H9 (cell line): Measurements from ENCODE around the gene WNT3. TPM values are rescaled to one million over a fixed set of nuclear protein-coding genes. Genes with fewer than 3 reads are reported as not detected.

Experiments used
- DNase-seq: peaks from one replicate; pipeline ENCODE4 v3.0.0-alpha.2; 2017
- H2AFZ ChIP-seq: one replicate; pipeline ENCODE4 v1.6.1; 2013; ENCODE audit warnings: mild to moderate bottlenecking, low read length, control low read depth, moderate library complexity
- H2AK5ac ChIP-seq: 2 replicates; pipeline ENCODE4 v1.6.1; 2013; ENCODE audit warnings: low read length, control low read depth, mixed read lengths; ENCODE audit not compliant: insufficient read length
- H2BK120ac ChIP-seq: one replicate; pipeline ENCODE4 v1.6.1; 2013; ENCODE audit warnings: low read depth, mild to moderate bottlenecking, low read length, control low read depth, inconsistent platforms; ENCODE audit not compliant: poor library complexity, severe bottlenecking
- H2BK12ac ChIP-seq: 2 replicates; pipeline ENCODE4 v1.6.1; 2013; ENCODE audit warnings: low read length, control low read depth, mixed read lengths, low read depth; ENCODE audit not compliant: insufficient read length
- H2BK15ac ChIP-seq: 2 replicates; pipeline ENCODE4 v1.6.1; 2013; ENCODE audit warnings: low read depth, low read length, control low read depth
- H2BK20ac ChIP-seq: one replicate; pipeline ENCODE4 v1.6.1; 2013; ENCODE audit warnings: low read depth, mild to moderate bottlenecking, low read length, control low read depth, inconsistent platforms; ENCODE audit not compliant: poor library complexity, severe bottlenecking
- H2BK5ac ChIP-seq: 2 replicates; pipeline ENCODE4 v1.6.1; 2013; ENCODE audit warnings: low read length, control low read depth, mixed read lengths; ENCODE audit not compliant: insufficient read length
- H3K14ac ChIP-seq: 2 replicates; pipeline ENCODE4 v1.6.1; 2013; ENCODE audit warnings: low read length, control low read depth; ENCODE audit not compliant: insufficient read depth
- H3K18ac ChIP-seq: 2 replicates; pipeline ENCODE4 v1.6.1; 2013; ENCODE audit warnings: low read depth, mild to moderate bottlenecking, mixed read lengths, low read length, control low read depth; ENCODE audit not compliant: insufficient read length
- H3K23ac ChIP-seq: 2 replicates; pipeline ENCODE4 v1.6.1; 2013; ENCODE audit warnings: low read length, control low read depth, mixed read lengths, low read depth; ENCODE audit not compliant: insufficient read length
- H3K23me2 ChIP-seq: 2 replicates; pipeline ENCODE4 v1.6.1; 2013; ENCODE audit warnings: low read depth, mild to moderate bottlenecking, mixed read lengths, low read length, control low read depth; ENCODE audit not compliant: insufficient read length, poor library complexity, severe bottlenecking
- H3K27ac ChIP-seq: 2 replicates; pipeline ENCODE4 v1.5.1; 2013; ENCODE audit warnings: low read length, control low read depth, mixed read lengths, low read depth; ENCODE audit not compliant: insufficient read length
- H3K27me3 ChIP-seq: 2 replicates; pipeline ENCODE4 v1.6.1; 2013; ENCODE audit warnings: low read length, control low read depth, inconsistent platforms; ENCODE audit not compliant: insufficient read depth
- H3K4ac ChIP-seq: 2 replicates; pipeline ENCODE4 v1.6.1; 2013; ENCODE audit warnings: low read depth, mild to moderate bottlenecking, control low read depth, inconsistent platforms, low read length, moderate library complexity
- H3K4me1 ChIP-seq: 2 replicates; pipeline ENCODE4 v1.6.1; 2013; ENCODE audit warnings: low read length, control low read depth, inconsistent platforms; ENCODE audit not compliant: insufficient read depth
- H3K4me2 ChIP-seq: 2 replicates; pipeline ENCODE4 v1.6.1; 2013; ENCODE audit warnings: low read length, control low read depth, mixed read lengths; ENCODE audit not compliant: insufficient read length, insufficient read depth
- H3K56ac ChIP-seq: 2 replicates; pipeline ENCODE4 v1.6.1; 2013; ENCODE audit warnings: low read depth, mild to moderate bottlenecking, mixed read lengths, low read length, control low read depth; ENCODE audit not compliant: insufficient read length
- H3K79me1 ChIP-seq: 2 replicates; pipeline ENCODE4 v1.6.1; 2013; ENCODE audit warnings: low read depth, mild to moderate bottlenecking, moderate library complexity, low read length, control low read depth, inconsistent platforms; ENCODE audit not compliant: insufficient read depth, poor library complexity, severe bottlenecking
- H3K79me2 ChIP-seq: 2 replicates; pipeline ENCODE4 v1.6.1; 2013; ENCODE audit warnings: low read length, control low read depth, inconsistent platforms; ENCODE audit not compliant: insufficient read depth
- H3K9ac ChIP-seq: 2 replicates; pipeline ENCODE4 v1.6.1; 2013; ENCODE audit warnings: low read length, control low read depth, mixed read lengths; ENCODE audit not compliant: insufficient read length; ENCODE audit errors: extremely low read depth
- H3K9me3 ChIP-seq: one replicate; pipeline ENCODE4 v1.6.1; 2013; ENCODE audit warnings: low read depth, low read length, inconsistent platforms; ENCODE audit not compliant: control insufficient read depth
- H3T11ph ChIP-seq: one replicate; pipeline ENCODE4 v1.6.1; 2013; ENCODE audit warnings: mild to moderate bottlenecking, low read length, control low read depth, inconsistent platforms
- H4K20me1 ChIP-seq: one replicate; pipeline ENCODE4 v1.6.1; 2013; ENCODE audit not compliant: control insufficient read depth, insufficient read length, insufficient read depth
- H4K5ac ChIP-seq: 2 replicates; pipeline ENCODE4 v1.6.1; 2013; ENCODE audit warnings: low read depth, mild to moderate bottlenecking, mixed read lengths, low read length, control low read depth; ENCODE audit not compliant: insufficient read length
- H4K8ac ChIP-seq: replicated peaks from 2 replicates; pipeline ENCODE4 v1.6.1; 2013; ENCODE audit warnings: low read length, control low read depth, mixed read lengths, low read depth; ENCODE audit not compliant: insufficient read length
- H4K91ac ChIP-seq: 2 replicates; pipeline ENCODE4 v1.6.1; 2013; ENCODE audit warnings: low read depth, mild to moderate bottlenecking, moderate library complexity, mixed read lengths, low read length, control low read depth; ENCODE audit not compliant: insufficient read length
- H3K27ac Mint-ChIP-seq, 3 experiments: 2 replicates in 2 of 3; 3 replicates in 1 of 3; pipeline ENCODE4 v1.8.0; 2020 to 2021; ENCODE audit warnings: mixed read lengths in 3 of 3, mild to moderate bottlenecking in 1 of 3, moderate library complexity in 1 of 3
- H3K27me3 Mint-ChIP-seq: 2 replicates; pipeline ENCODE4 v1.8.0; 2021; ENCODE audit warnings: low read depth, mild to moderate bottlenecking, moderate library complexity, mixed read lengths
- H3K36me3 Mint-ChIP-seq, 3 experiments: 2 replicates in 2 of 3; 3 replicates in 1 of 3; pipeline ENCODE4 v1.8.0; 2020 to 2021; ENCODE audit warnings: low read depth in 3 of 3, mixed read lengths in 3 of 3; ENCODE audit not compliant: insufficient read depth in 1 of 3
- H3K4me1 Mint-ChIP-seq, 2 experiments: 2 replicates each; pipeline ENCODE4 v1.8.0; 2020; ENCODE audit warnings: mixed read lengths in 2 of 2
- H3K4me3 Mint-ChIP-seq, 2 experiments: 2 replicates in 1 of 2; 3 replicates in 1 of 2; pipeline ENCODE4 v1.8.0; 2020 to 2021; ENCODE audit warnings: mild to moderate bottlenecking in 2 of 2, mixed read lengths in 2 of 2, moderate library complexity in 1 of 2
- H3K9me3 Mint-ChIP-seq, 2 experiments: 2 replicates in 1 of 2; 3 replicates in 1 of 2; pipeline ENCODE4 v1.8.0; 2020; ENCODE audit warnings: mild to moderate bottlenecking in 2 of 2, mixed read lengths in 2 of 2, moderate library complexity in 1 of 2
- CTCF ChIP-seq: fragments of 200-600 bp; sonication (generic); conservative IDR thresholded peaks from 3 replicates; pipeline ENCODE4 v1.8.0; 2021; ENCODE audit warnings: antibody characterized with exemption, mild to moderate bottlenecking
- WGBS: extraction: QIAGEN DNeasy Blood & Tissue Kit; methylation state at CpG from one replicate; pipeline ENCODE4 v1.1.7; 2013; ENCODE audit warnings: missing lambda C conversion rate, low lambda C conversion rate, mixed read lengths; ENCODE audit not compliant: insufficient read length; ENCODE audit errors: extremely low coverage; 5-methylcytosine and 5-hydroxymethylcytosine counted together
- long read RNA-seq: library from polyadenylated mRNA; unstranded; transcript quantifications from one replicate; pipeline ENCODE4 v2.0.0, GENCODE V29; 2020
- total RNA-seq: library from RNA; stranded (reverse); gene quantifications from 2 replicates; pipeline ENCODE4 v1.2.1, GENCODE V29; 2021

Gene WNT3
- total RNA-seq = 22.4 and 22.7 TPM in 2 replicates
- long read RNA-seq, transcript WNT3-201 (5 exons, 3,355 nt) = major isoform, 111 of 131 reads
- long read RNA-seq, partial matches to known transcripts = 7 of 131 reads
- long read RNA-seq, other reads (novel, unspliced or antisense) = 13 of 131 reads

GRCh38 chr17:46818316-46818928 lies at the start of gene WNT3:
WNT3 (minus strand) TSS chr17:46818692; CDS start chr17:46818597, 95 bp downstream.
- Histone ChIP-seq H2BK12ac (no peak within 1 kb of the TSS), H3K79me2 (no peaks in the 10 kb centered on the region), H2AFZ (no peak within 1 kb of the TSS), H4K20me1 (no peaks in the 10 kb centered on the region), H3K27ac (no peak within 1 kb of the TSS), H2BK5ac (no peak within 1 kb of the TSS), H3T11ph (no peak within 1 kb of the TSS), H2AK5ac (no peak within 1 kb of the TSS), H3K9me3 (no peaks in the 10 kb centered on the region), H4K5ac (no peak within 1 kb of the TSS), H3K14ac (peak within 1 kb of the TSS; percentile 84), H2BK15ac (no peak within 1 kb of the TSS), H4K91ac (no peak within 1 kb of the TSS), H2BK20ac (no peak within 1 kb of the TSS), H3K18ac (no peak within 1 kb of the TSS), H4K8ac (no peak within 1 kb of the TSS), H3K9ac (no peak within 1 kb of the TSS), H3K4ac (no peak within 1 kb of the TSS), H3K23me2 (peaks cover 31% of the 10 kb centered on the region), H3K23ac (no peak within 1 kb of the TSS), H3K79me1 (no peaks in the 10 kb centered on the region), H3K4me1 (peaks cover 11% of the 10 kb centered on the region; the same call in 1 of the 2 replicates), H2BK120ac (no peak within 1 kb of the TSS), H3K27me3 (peaks cover 39% of the 10 kb centered on the region), H3K56ac (no peak within 1 kb of the TSS), H3K4me2 (peak within 1 kb of the TSS; percentile 82)
- WGBS = no CpG with 5 or more reads among the region's 47 CpGs
- no peaks in the 10 kb centered on the region; a peak in 2 of 5 replicates for H3K9me3 Mint-ChIP-seq
- H3K27me3 Mint-ChIP-seq = peaks cover 73% of the 10 kb centered on the region
- peak; percentile 97 for DNase-seq
- H3K36me3 Mint-ChIP-seq = no peaks in the 10 kb centered on the region; a peak in 1 of 7 replicates
- no peak for TF ChIP-seq CTCF
- peak within 1 kb of the TSS; percentile 80 to 81 for H3K4me3 Mint-ChIP-seq
- peaks cover 60 to 64% of the 10 kb centered on the region in 2 experiments for H3K4me1 Mint-ChIP-seq
- peak within 1 kb of the TSS in 1 of 3 experiments; percentile 21; a peak in 1 of 7 replicates for H3K27ac Mint-ChIP-seq
